ENCODE data around the gene C3orf33. TPM values are rescaled to one million over a fixed set of nuclear protein-coding genes. Genes with fewer than 3 reads are reported as not detected.

Gene C3orf33
- total RNA-seq, 4 donors from 2014 or later = 1.5 to 3.7 TPM; not detected in 2

- intact Hi-C loops (cut with DNase I; ENCODE audit: low total_unique reads) = no loop called here
- Histone ChIP-seq H3K4me3 (no peak overlapping the region), H3K36me3 (no peaks in the 10 kb centered on the region), H3K4me1 (peaks cover 0 to 29% (median 13%) of the 10 kb centered on the region in 4 donors), H3K27ac (no peak overlapping the region), H3K9me3 (no peaks in the 10 kb centered on the region), H3K27me3 (peaks cover 15% of the 10 kb centered on the region)
- in situ Hi-C loops (cut with MboI; ENCODE audit: low pct_ligation_motif_present in 1 of 4, low pct_unique_long_range_greater_than_20kb in 1 of 4, low sequenced_read_pairs in 3 of 4) = no loop called here
- no peak for DNase-seq
- TF ChIP-seq EP300 (IDR thresholded peaks at IDR 0.05; ENCODE audit: low read depth) (no peak), POLR2A (IDR thresholded peaks at IDR 0.05) (no peak), POLR2AphosphoS5 (IDR thresholded peaks at IDR 0.05) (no peak), CTCF (IDR thresholded peaks at IDR 0.05) (no peak)
- 69 to 80% methylated on average over 1 of the region's 1 CpG for WGBS, 2 donors (ENCODE audit: low coverage in 1 of 2)
These were observed 59.4 kb downstream of the C3orf33 start for GRCh38 chr3:155746703-155747102.

- Histone ChIP-seq H3K9me3 (no peaks in the 10 kb centered on the region), H3K36me3 (no peaks in the 10 kb centered on the region), H3K27ac (peak overlapping the region in 3 of 4 donors; percentile 13 to 74 (median 34)), H3K27me3 (peaks cover 15% of the 10 kb centered on the region), H3K4me3 (peak overlapping the region in 2 of 4 donors; percentile 67 to 76), H3K4me1 (peaks cover 0 to 29% (median 13%) of the 10 kb centered on the region in 4 donors)
- in situ Hi-C loops (cut with MboI; ENCODE audit: low pct_ligation_motif_present in 1 of 4, low pct_unique_long_range_greater_than_20kb in 1 of 4, low sequenced_read_pairs in 3 of 4) (no loop called here), intact Hi-C loops (cut with DNase I; ENCODE audit: low total_unique reads) (no loop called here)
- 28 to 77% methylated on average over 2 to 19 of the region's 19 CpGs for WGBS, 2 donors (ENCODE audit: low coverage in 1 of 2)
- DNase-seq = peak; percentile 29
- TF ChIP-seq POLR2A (IDR thresholded peaks at IDR 0.05) (no peak), POLR2AphosphoS5 (IDR thresholded peaks at IDR 0.05) (no peak), EP300 (IDR thresholded peaks at IDR 0.05; ENCODE audit: low read depth) (no peak), CTCF (IDR thresholded peaks at IDR 0.05) (no peak)
These were observed 60.1 kb downstream of the C3orf33 start for GRCh38 chr3:155745795-155746550.

- Histone ChIP-seq H3K4me3 (peak within 1 kb of the TSS; percentile 43 to 76 (median 62)), H3K27ac (peak within 1 kb of the TSS; percentile 15 to 80 (median 74)), H3K9me3 (no peaks in the 10 kb centered on the region), H3K27me3 (peaks cover 15% of the 10 kb centered on the region), H3K4me1 (peaks cover 0 to 29% (median 13%) of the 10 kb centered on the region in 4 donors), H3K36me3 (no peaks in the 10 kb centered on the region)
- in situ Hi-C loops (cut with MboI; ENCODE audit: low pct_ligation_motif_present in 1 of 4, low pct_unique_long_range_greater_than_20kb in 1 of 4, low sequenced_read_pairs in 3 of 4) (no loop called here), intact Hi-C loops (cut with DNase I; ENCODE audit: low total_unique reads) (no loop called here)
- WGBS, 2 donors (ENCODE audit: low coverage in 1 of 2) = 1% methylated on average over 33 of the region's 33 CpGs; no CpG with 5 or more reads in 1 of the 2 donors
- peak; percentile 81 for DNase-seq
- no peak for TF ChIP-seq POLR2A (IDR thresholded peaks at IDR 0.05)
- TF ChIP-seq POLR2AphosphoS5 (IDR thresholded peaks at IDR 0.05) = peak in 1 of 3 donors; percentile 22
These were observed 61.3 kb downstream of the C3orf33 start, which contains the start of gene PLCH1 for GRCh38 chr3:155744626-155745324. TSS of gene PLCH1 (minus strand) at chr3:155745071. CDS start at chr3:155704224, 40,847 bp downstream.

GRCh38 chr3:155744010-155744625 lies 62.0 kb downstream of the C3orf33 start:
- DNase-seq = peak; percentile 75
- WGBS, 2 donors (ENCODE audit: low coverage in 1 of 2) = 0 to 1% methylated on average over 15 to 37 of the region's 48 CpGs
- Histone ChIP-seq H3K4me3 (peak overlapping the region; percentile 43 to 76 (median 62)), H3K4me1 (peaks cover 0 to 29% (median 15%) of the 10 kb centered on the region in 4 donors), H3K36me3 (no peaks in the 10 kb centered on the region), H3K27me3 (peaks cover 15% of the 10 kb centered on the region), H3K27ac (peak overlapping the region; percentile 15 to 80 (median 74)), H3K9me3 (no peaks in the 10 kb centered on the region)
- in situ Hi-C loops (cut with MboI; ENCODE audit: low pct_ligation_motif_present in 1 of 4, low pct_unique_long_range_greater_than_20kb in 1 of 4, low sequenced_read_pairs in 3 of 4) (no loop called here), intact Hi-C loops (cut with DNase I; ENCODE audit: low total_unique reads) (no loop called here)
- TF ChIP-seq POLR2AphosphoS5 (IDR thresholded peaks at IDR 0.05) = no peak
- no peak for TF ChIP-seq EP300 (IDR thresholded peaks at IDR 0.05; ENCODE audit: low read depth)
- peak; percentile 17 for TF ChIP-seq POLR2A (IDR thresholded peaks at IDR 0.05)
